Stimulated activated CD4-positive, alpha-beta T cell treated with anti-CD3 and anti-CD28 coated beads, Interleukin-4, amount 100 ng/mL, for 48 hours (primary cell): ENCODE measurements around the gene MYOCD.
"Not testable (repeated sequence)": the region's sequence is repeated elsewhere in the genome, so short reads cannot be mapped to it uniquely, and the experiment has no call there.

Experiments used
- DNase-seq, 2 donors: peaks; one replicate each; pipeline ENCODE4 v3.0.0-alpha.2; 2020; ENCODE audit warnings: low read depth in 2 of 2

Gene MYOCD

GRCh38 chr17:12665263-12666210, at the start of gene MYOCD:
TSS of gene MYOCD (plus strand) at chr17:12665890. CDS start at chr17:12666189, 299 bp downstream.
- DNase-seq: no peak

- no peak for DNase-seq
Measured at GRCh38 chr17:12616161-12616560, 49.5 kb upstream of the MYOCD start.

GRCh38 chr17:12618557-12618956, 47.1 kb upstream of the MYOCD start:
- DNase-seq: no peak

- DNase-seq: no peak
Measured at GRCh38 chr17:12619459-12620199, 46.1 kb upstream of the MYOCD start.

GRCh38 chr17:12620200-12620720, 45.4 kb upstream of the MYOCD start:
- DNase-seq: no peak

- DNase-seq: no peak
Measured at GRCh38 chr17:12622726-12623125, 43.0 kb upstream of the MYOCD start.

GRCh38 chr17:12623220-12623848, 42.4 kb upstream of the MYOCD start:
- DNase-seq: no peak

- DNase-seq: no peak
Measured at GRCh38 chr17:12624211-12624610, 41.5 kb upstream of the MYOCD start.

- no peak for DNase-seq
Measured at GRCh38 chr17:12625092-12625491, 40.6 kb upstream of the MYOCD start.

- no peak for DNase-seq
Measured at GRCh38 chr17:12627177-12627629, 38.5 kb upstream of the MYOCD start.

- DNase-seq: no peak
Measured at GRCh38 chr17:12627781-12628451, 37.8 kb upstream of the MYOCD start.

- DNase-seq: no peak
Measured at GRCh38 chr17:12631076-12631475, 34.6 kb upstream of the MYOCD start.

- DNase-seq: no peak
Measured at GRCh38 chr17:12632785-12633184, 32.9 kb upstream of the MYOCD start.

GRCh38 chr17:12634789-12635414, 30.8 kb upstream of the MYOCD start:
- no peak for DNase-seq

- not testable (repeated sequence) for DNase-seq
Measured at GRCh38 chr17:12635996-12636395, 29.7 kb upstream of the MYOCD start.

- DNase-seq: no peak
Measured at GRCh38 chr17:12637015-12637414, 28.7 kb upstream of the MYOCD start.

- no peak for DNase-seq
Measured at GRCh38 chr17:12637745-12638651, 27.7 kb upstream of the MYOCD start.

- DNase-seq: no peak
Measured at GRCh38 chr17:12640364-12640763, 25.3 kb upstream of the MYOCD start.

- no peak for DNase-seq
Measured at GRCh38 chr17:12641084-12641483, 24.6 kb upstream of the MYOCD start.

- DNase-seq: no peak
Measured at GRCh38 chr17:12642034-12642433, 23.7 kb upstream of the MYOCD start.
